Measurements from ENCODE around the gene TNFRSF19.

TNFRSF19 gene

DNA sequence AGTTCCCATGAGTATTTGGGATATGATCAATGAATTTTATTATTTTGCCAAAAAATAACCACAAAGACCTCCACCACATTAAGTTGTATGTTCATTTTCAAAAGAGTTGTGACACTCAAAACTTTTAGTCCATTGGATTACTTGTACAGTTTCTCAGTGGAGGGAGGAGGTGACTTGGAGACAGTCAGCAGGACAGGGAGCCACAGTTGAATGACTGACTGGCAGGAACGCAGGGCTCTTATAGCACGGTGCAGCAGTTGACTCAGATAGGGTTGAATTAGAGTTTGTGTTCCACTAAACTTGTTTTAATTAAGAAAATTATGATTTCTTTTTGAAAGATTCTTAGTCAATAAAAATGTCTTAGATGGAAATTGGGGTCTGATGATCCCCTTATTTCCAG, 42.5 kb downstream of the TNFRSF19 start:
- H3K4ac ChIP-seq (ENCODE audit: low read length) = no peak overlapping the region
- H3K9ac ChIP-seq (ENCODE audit: low read depth, low read length, poor library complexity) = no peak overlapping the region
- no peak overlapping the region for H2BK5ac ChIP-seq (ENCODE audit: low read length)
- H4K8ac ChIP-seq (ENCODE audit: low read depth, low read length) = no peak overlapping the region
- no peak overlapping the region for H3K23ac ChIP-seq (ENCODE audit: low read depth, low read length, poor library complexity)
- H3K4me1 ChIP-seq (ENCODE audit: control insufficient read depth in 2 of 2, insufficient read depth in 1 of 2, low read depth in 1 of 2, low read length in 2 of 2) = peaks cover 17 to 43% of the 10 kb centered on the region in 2 donors
- H2AFZ ChIP-seq (ENCODE audit: low read length) = no peak overlapping the region
- no peaks in the 10 kb centered on the region for H3K79me1 ChIP-seq (ENCODE audit: low read depth, low read length)
- no peak for DNase-seq (ENCODE audit: low spot score)
- no peaks in the 10 kb centered on the region for H3K36me3 ChIP-seq (replicated peaks in 1 of 2; ENCODE audit: control insufficient read depth in 2 of 2, insufficient read depth in 2 of 2, low read length in 2 of 2)
- H3K4me3 ChIP-seq (ENCODE audit: low read length in 2 of 2) = no peak overlapping the region
- no peak overlapping the region for H4K91ac ChIP-seq (ENCODE audit: low read depth, low read length, poor library complexity)
- H3K27ac ChIP-seq (replicated peaks; ENCODE audit: low read length) = no peak overlapping the region
- no peak overlapping the region for H2AK5ac ChIP-seq (ENCODE audit: low read depth, low read length)
- no peak overlapping the region for H3K18ac ChIP-seq (ENCODE audit: low read length)
- no peak overlapping the region for H2BK15ac ChIP-seq (ENCODE audit: low read length)
- H2BK120ac ChIP-seq (ENCODE audit: low read depth, low read length) = no peak overlapping the region
- no peak overlapping the region for H3K4me2 ChIP-seq (ENCODE audit: insufficient read depth, low read length, poor library complexity, severe bottlenecking)
- no peak overlapping the region for H2BK12ac ChIP-seq (ENCODE audit: low read length)
- peaks cover 0 to 3% (median 0%) of the 10 kb centered on the region in 3 experiments for H3K27me3 ChIP-seq (ENCODE audit: control insufficient read depth in 3 of 3, insufficient read depth in 3 of 3, low read depth in 1 of 3, low read length in 3 of 3)
- no peak overlapping the region for H3K14ac ChIP-seq (ENCODE audit: low read length)
- WGBS, 2 donors (ENCODE audit: extremely low coverage in 2 of 2, insufficient read length in 2 of 2, insufficient replicate concordance in 1 of 2) = no CpG with 5 or more reads among the region's 2 CpGs
- H3K9me3 ChIP-seq (replicated peaks in 1 of 2; ENCODE audit: control insufficient read depth in 2 of 2, insufficient read depth in 1 of 2, low read depth in 1 of 2, low read length in 2 of 2) = no peaks in the 10 kb centered on the region

DNA sequence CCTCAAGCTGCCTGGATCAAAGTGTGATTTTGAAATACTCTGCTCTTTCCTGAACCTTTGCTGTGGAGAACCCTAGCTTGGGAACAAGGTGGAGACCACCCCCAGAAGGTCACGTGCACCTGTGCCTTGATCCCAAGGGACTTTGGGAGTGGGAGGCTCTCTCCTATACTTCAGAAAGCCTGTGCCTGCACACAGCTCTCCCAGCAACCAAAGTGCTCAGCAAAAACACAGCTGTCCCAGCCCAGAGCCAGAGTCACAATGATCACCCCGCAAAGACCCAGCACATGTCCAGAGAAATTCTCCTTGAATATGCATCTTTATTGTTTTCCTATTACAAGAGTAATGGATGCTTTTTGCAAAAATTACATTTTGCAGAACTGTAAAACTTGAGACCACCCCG, 43.4 kb downstream of the TNFRSF19 start:
- H3K4me3 ChIP-seq (ENCODE audit: low read length in 2 of 2) = no peak overlapping the region
- H2BK120ac ChIP-seq (ENCODE audit: low read depth, low read length) = no peak overlapping the region
- H4K91ac ChIP-seq (ENCODE audit: low read depth, low read length, poor library complexity) = no peak overlapping the region
- peaks cover 0 to 3% (median 0%) of the 10 kb centered on the region in 3 experiments for H3K27me3 ChIP-seq (ENCODE audit: control insufficient read depth in 3 of 3, insufficient read depth in 3 of 3, low read depth in 1 of 3, low read length in 3 of 3)
- H4K8ac ChIP-seq (ENCODE audit: low read depth, low read length) = no peak overlapping the region
- no peaks in the 10 kb centered on the region for H3K79me1 ChIP-seq (ENCODE audit: low read depth, low read length)
- H3K4me2 ChIP-seq (ENCODE audit: insufficient read depth, low read length, poor library complexity, severe bottlenecking) = no peak overlapping the region
- no peak overlapping the region for H3K9ac ChIP-seq (ENCODE audit: low read depth, low read length, poor library complexity)
- no peak overlapping the region for H3K23ac ChIP-seq (ENCODE audit: low read depth, low read length, poor library complexity)
- peaks cover 17 to 43% of the 10 kb centered on the region in 2 donors for H3K4me1 ChIP-seq (ENCODE audit: control insufficient read depth in 2 of 2, insufficient read depth in 1 of 2, low read depth in 1 of 2, low read length in 2 of 2)
- H3K27ac ChIP-seq (replicated peaks; ENCODE audit: low read length) = no peak overlapping the region
- H3K36me3 ChIP-seq (replicated peaks in 1 of 2; ENCODE audit: control insufficient read depth in 2 of 2, insufficient read depth in 2 of 2, low read length in 2 of 2) = no peaks in the 10 kb centered on the region
- no peak overlapping the region for H2BK12ac ChIP-seq (ENCODE audit: low read length)
- no peak for DNase-seq (ENCODE audit: low spot score)
- H2BK5ac ChIP-seq (ENCODE audit: low read length) = no peak overlapping the region
- H3K4ac ChIP-seq (ENCODE audit: low read length) = no peak overlapping the region
- no peaks in the 10 kb centered on the region for H3K9me3 ChIP-seq (replicated peaks in 1 of 2; ENCODE audit: control insufficient read depth in 2 of 2, insufficient read depth in 1 of 2, low read depth in 1 of 2, low read length in 2 of 2)
- WGBS, 2 donors (ENCODE audit: extremely low coverage in 2 of 2, insufficient read length in 2 of 2, insufficient replicate concordance in 1 of 2) = no CpG with 5 or more reads among the region's 3 CpGs
- no peak overlapping the region for H2AK5ac ChIP-seq (ENCODE audit: low read depth, low read length)
- no peak overlapping the region for H3K18ac ChIP-seq (ENCODE audit: low read length)
- peak overlapping the region; percentile 12 for H3K14ac ChIP-seq (ENCODE audit: low read length)
- no peak overlapping the region for H2BK15ac ChIP-seq (ENCODE audit: low read length)
- peak overlapping the region; percentile 65 for H2AFZ ChIP-seq (ENCODE audit: low read length)

DNA sequence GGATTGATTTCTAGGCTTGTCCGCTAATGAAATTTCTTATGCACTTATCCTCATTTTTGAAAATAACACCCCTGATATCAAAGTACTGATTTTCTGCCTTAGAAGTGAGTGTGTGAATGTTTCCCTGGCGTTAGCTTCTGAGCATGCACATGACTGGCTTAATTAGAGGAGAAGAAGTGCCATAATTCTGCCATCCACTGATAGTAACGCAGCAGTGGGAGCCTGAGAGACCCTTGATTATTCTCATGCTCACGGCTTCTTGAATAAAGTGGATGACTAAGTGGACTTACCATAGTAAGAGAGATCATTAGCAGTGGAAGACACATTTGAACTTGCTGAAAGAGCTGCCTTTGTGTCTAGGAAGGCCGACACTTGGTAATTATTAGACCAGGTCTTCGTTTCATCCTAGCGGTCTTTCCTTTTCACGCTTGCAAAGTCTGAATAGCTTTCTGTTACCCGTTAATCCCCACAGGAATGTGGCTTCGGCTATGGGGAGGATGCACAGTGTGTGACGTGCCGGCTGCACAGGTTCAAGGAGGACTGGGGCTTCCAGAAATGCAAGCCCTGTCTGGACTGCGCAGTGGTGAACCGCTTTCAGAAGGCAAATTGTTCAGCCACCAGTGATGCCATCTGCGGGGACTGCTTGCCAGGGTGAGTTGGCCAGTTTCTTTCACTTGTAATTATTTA, 45.3 kb downstream of the TNFRSF19 start:
- H3K79me1 ChIP-seq (ENCODE audit: low read depth, low read length) = no peaks in the 10 kb centered on the region
- no peak overlapping the region for H2AK5ac ChIP-seq (ENCODE audit: low read depth, low read length)
- H3K4ac ChIP-seq (ENCODE audit: low read length) = no peak overlapping the region
- no peak overlapping the region for H3K18ac ChIP-seq (ENCODE audit: low read length)
- H3K4me1 ChIP-seq (ENCODE audit: control insufficient read depth in 2 of 2, insufficient read depth in 1 of 2, low read depth in 1 of 2, low read length in 2 of 2) = peaks cover 14 to 29% of the 10 kb centered on the region in 2 donors
- WGBS, 2 donors (ENCODE audit: extremely low coverage in 2 of 2, insufficient read length in 2 of 2, insufficient replicate concordance in 1 of 2) = no CpG with 5 or more reads among the region's 15 CpGs
- no peak overlapping the region for H2BK120ac ChIP-seq (ENCODE audit: low read depth, low read length)
- H3K27me3 ChIP-seq (ENCODE audit: control insufficient read depth in 3 of 3, insufficient read depth in 3 of 3, low read depth in 1 of 3, low read length in 3 of 3) = peaks cover 0 to 3% (median 0%) of the 10 kb centered on the region in 3 experiments
- no peak overlapping the region for H3K23ac ChIP-seq (ENCODE audit: low read depth, low read length, poor library complexity)
- no peak overlapping the region for H3K9ac ChIP-seq (ENCODE audit: low read depth, low read length, poor library complexity)
- H4K8ac ChIP-seq (ENCODE audit: low read depth, low read length) = no peak overlapping the region
- H2AFZ ChIP-seq (ENCODE audit: low read length) = peak overlapping the region; percentile 50
- no peaks in the 10 kb centered on the region for H3K9me3 ChIP-seq (replicated peaks in 1 of 2; ENCODE audit: control insufficient read depth in 2 of 2, insufficient read depth in 1 of 2, low read depth in 1 of 2, low read length in 2 of 2)
- H2BK12ac ChIP-seq (ENCODE audit: low read length) = no peak overlapping the region
- H3K4me2 ChIP-seq (ENCODE audit: insufficient read depth, low read length, poor library complexity, severe bottlenecking) = no peak overlapping the region
- H2BK5ac ChIP-seq (ENCODE audit: low read length) = no peak overlapping the region
- DNase-seq (ENCODE audit: low spot score) = peak; percentile 71
- no peak overlapping the region for H3K27ac ChIP-seq (replicated peaks; ENCODE audit: low read length)
- no peaks in the 10 kb centered on the region for H3K36me3 ChIP-seq (replicated peaks in 1 of 2; ENCODE audit: control insufficient read depth in 2 of 2, insufficient read depth in 2 of 2, low read length in 2 of 2)
- H3K14ac ChIP-seq (ENCODE audit: low read length) = no peak overlapping the region
- H3K4me3 ChIP-seq (ENCODE audit: low read length in 2 of 2) = no peak overlapping the region
- H2BK15ac ChIP-seq (ENCODE audit: low read length) = no peak overlapping the region
- H4K91ac ChIP-seq (ENCODE audit: low read depth, low read length, poor library complexity) = no peak overlapping the region

GRCh38 chr13:23616228-23616627, 46.0 kb downstream of the TNFRSF19 start:
- no peak for DNase-seq (ENCODE audit: low spot score)
- H2BK5ac ChIP-seq (ENCODE audit: low read length) = no peak overlapping the region
- H3K9me3 ChIP-seq (replicated peaks in 1 of 2; ENCODE audit: control insufficient read depth in 2 of 2, insufficient read depth in 1 of 2, low read depth in 1 of 2, low read length in 2 of 2) = no peaks in the 10 kb centered on the region
- no peak overlapping the region for H2BK12ac ChIP-seq (ENCODE audit: low read length)
- H4K8ac ChIP-seq (ENCODE audit: low read depth, low read length) = no peak overlapping the region
- H3K18ac ChIP-seq (ENCODE audit: low read length) = no peak overlapping the region
- no peak overlapping the region for H3K23ac ChIP-seq (ENCODE audit: low read depth, low read length, poor library complexity)
- no peak overlapping the region for H3K27ac ChIP-seq (replicated peaks; ENCODE audit: low read length)
- H2AFZ ChIP-seq (ENCODE audit: low read length) = no peak overlapping the region
- no peak overlapping the region for H2AK5ac ChIP-seq (ENCODE audit: low read depth, low read length)
- H3K4me2 ChIP-seq (ENCODE audit: insufficient read depth, low read length, poor library complexity, severe bottlenecking) = no peak overlapping the region
- H3K14ac ChIP-seq (ENCODE audit: low read length) = no peak overlapping the region
- no peak overlapping the region for H2BK120ac ChIP-seq (ENCODE audit: low read depth, low read length)
- no peaks in the 10 kb centered on the region for H3K36me3 ChIP-seq (replicated peaks in 1 of 2; ENCODE audit: control insufficient read depth in 2 of 2, insufficient read depth in 2 of 2, low read length in 2 of 2)
- no peak overlapping the region for H3K9ac ChIP-seq (ENCODE audit: low read depth, low read length, poor library complexity)
- WGBS, 2 donors (ENCODE audit: extremely low coverage in 2 of 2, insufficient read length in 2 of 2, insufficient replicate concordance in 1 of 2) = no CpG with 5 or more reads among the region's 2 CpGs
- no peak overlapping the region for H4K91ac ChIP-seq (ENCODE audit: low read depth, low read length, poor library complexity)
- no peak overlapping the region for H3K4me3 ChIP-seq (ENCODE audit: low read length in 2 of 2)
- peaks cover 17 to 32% of the 10 kb centered on the region in 2 donors for H3K4me1 ChIP-seq (ENCODE audit: control insufficient read depth in 2 of 2, insufficient read depth in 1 of 2, low read depth in 1 of 2, low read length in 2 of 2)
- H3K27me3 ChIP-seq (ENCODE audit: control insufficient read depth in 3 of 3, insufficient read depth in 3 of 3, low read depth in 1 of 3, low read length in 3 of 3) = peaks cover 0 to 3% (median 0%) of the 10 kb centered on the region in 3 experiments
- H2BK15ac ChIP-seq (ENCODE audit: low read length) = no peak overlapping the region
- H3K79me1 ChIP-seq (ENCODE audit: low read depth, low read length) = no peaks in the 10 kb centered on the region
- no peak overlapping the region for H3K4ac ChIP-seq (ENCODE audit: low read length)

Measured in neuronal stem cell (in vitro differentiated cells).